ENCODE measurements around the gene IFIT5.
"Not testable (repeated sequence)": the region's sequence is repeated elsewhere in the genome, so short reads cannot be mapped to it uniquely, and the experiment has no call there.

Gene IFIT5

GRCh38 chr10:89393898-89394297 is 20.5 kb upstream of the IFIT5 start:
- DNase-seq: no peak

GRCh38 chr10:89395141-89395540 is 19.2 kb upstream of the IFIT5 start:
- DNase-seq: no peak

- no peak for DNase-seq
These were observed 16.2 kb upstream of the IFIT5 start for GRCh38 chr10:89398003-89398749.

GRCh38 chr10:89399956-89400355 is 14.4 kb upstream of the IFIT5 start:
- no peak for DNase-seq

GRCh38 chr10:89403043-89403442 is 11.3 kb upstream of the IFIT5 start:
- DNase-seq: no peak

- no peak for DNase-seq
These were observed 10.0 kb upstream of the IFIT5 start for GRCh38 chr10:89404104-89405047.

- DNase-seq: not testable (repeated sequence)
These were observed 8.2 kb upstream of the IFIT5 start for GRCh38 chr10:89406178-89406577.

GRCh38 chr10:89407792-89408191 is 6.6 kb upstream of the IFIT5 start:
- not testable (repeated sequence) for DNase-seq

- not testable (repeated sequence) for DNase-seq
These were observed 5.1 kb upstream of the IFIT5 start for GRCh38 chr10:89409282-89409681.

GRCh38 chr10:89410551-89410950 is 3.8 kb upstream of the IFIT5 start:
- not testable (repeated sequence) for DNase-seq

- not testable (repeated sequence) for DNase-seq
These were observed 3.2 kb upstream of the IFIT5 start for GRCh38 chr10:89411135-89411534.

- DNase-seq: not testable (repeated sequence)
These were observed 2.1 kb upstream of the IFIT5 start for GRCh38 chr10:89412276-89412675.

GRCh38 chr10:89413398-89413912 is 913 bp upstream of the IFIT5 start:
- DNase-seq: no peak

- DNase-seq: no peak
These were observed 782 bp downstream of the IFIT5 start for GRCh38 chr10:89414879-89415821.

- no peak for DNase-seq
These were observed 2.1 kb downstream of the IFIT5 start for GRCh38 chr10:89416465-89416864.

GRCh38 chr10:89419548-89419947 is 5.2 kb downstream of the IFIT5 start:
- no peak for DNase-seq

GRCh38 chr10:89421018-89421476 is 6.7 kb downstream of the IFIT5 start:
- DNase-seq: no peak

- no peak for DNase-seq
These were observed 10.6 kb downstream of the IFIT5 start for GRCh38 chr10:89425000-89425399.

- DNase-seq: peak; percentile 11
These were observed 12.0 kb downstream of the IFIT5 start for GRCh38 chr10:89426230-89426868.

- no peak for DNase-seq
These were observed 13.3 kb downstream of the IFIT5 start for GRCh38 chr10:89427629-89428028.

GRCh38 chr10:89428877-89429276 is 14.5 kb downstream of the IFIT5 start:
- no peak for DNase-seq

- no peak for DNase-seq
These were observed 17.6 kb downstream of the IFIT5 start for GRCh38 chr10:89431977-89432376.
